CD4-positive, alpha-beta T cell treated with Interleukin-1 beta for 1 hour (primary cell): ENCODE measurements around the gene HGFAC.
A peak's percentile ranks its signal among the peaks of the same experiment; 100 is the strongest.
"Not testable (repeated sequence)": the region's sequence is repeated elsewhere in the genome, so short reads cannot be mapped to it uniquely, and the experiment has no call there.

Experiments used
- DNase-seq, 2 donors: peaks; one replicate each; pipeline ENCODE4 v3.0.0-alpha.2; 2020 to 2022

Gene HGFAC

GRCh38 chr4:3441501-3442459 lies at the start of gene HGFAC:
Gene HGFAC, plus strand, starts transcription at chr4:3441968. Its CDS starts 34 bp downstream, at chr4:3442002.
- DNase-seq, result no peak

- DNase-seq, result no peak
These were observed 49.4 kb upstream of the HGFAC start for GRCh38 chr4:3392321-3392720.

DNA sequence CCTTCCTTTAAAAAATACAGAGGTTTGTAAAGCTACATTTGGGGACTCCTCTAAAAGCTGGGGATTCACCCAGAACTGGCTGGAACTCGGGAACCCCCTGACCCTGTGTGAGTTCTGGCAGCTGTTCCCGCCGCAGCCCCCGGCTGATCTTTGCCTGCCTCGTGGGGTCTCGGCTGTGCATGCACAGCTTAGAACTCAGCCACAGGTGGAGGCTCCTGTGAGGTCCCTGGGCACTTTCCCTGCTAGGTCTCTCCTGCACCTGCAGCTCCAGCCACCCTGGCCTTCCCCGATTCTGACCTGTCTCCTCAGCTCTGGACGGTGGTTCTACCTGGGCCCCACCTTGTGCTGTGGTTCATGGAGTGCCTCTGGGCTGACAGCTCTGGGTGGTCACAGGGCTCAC lies 48.6 kb upstream of the HGFAC start:
- DNase-seq, result no peak

DNA sequence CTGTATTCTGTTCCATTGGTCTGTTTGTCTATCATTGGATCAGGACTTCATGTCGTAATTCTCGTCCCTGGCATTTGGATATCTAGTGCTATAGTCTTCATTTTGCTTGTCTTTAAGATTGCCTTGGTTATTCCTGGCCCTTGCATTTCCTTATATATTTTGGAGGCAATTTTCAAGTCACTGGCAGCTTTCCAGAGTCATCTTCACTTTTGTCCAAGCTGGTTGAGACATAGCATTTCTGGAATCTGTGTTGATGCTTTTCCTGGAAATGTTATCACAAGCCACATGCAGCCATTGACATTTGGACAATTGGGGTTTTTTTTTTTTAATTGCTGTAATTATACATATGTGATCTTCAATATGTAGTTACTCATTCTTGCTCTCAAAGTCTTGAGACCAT lies 45.2 kb upstream of the HGFAC start:
- no peak for DNase-seq

DNA sequence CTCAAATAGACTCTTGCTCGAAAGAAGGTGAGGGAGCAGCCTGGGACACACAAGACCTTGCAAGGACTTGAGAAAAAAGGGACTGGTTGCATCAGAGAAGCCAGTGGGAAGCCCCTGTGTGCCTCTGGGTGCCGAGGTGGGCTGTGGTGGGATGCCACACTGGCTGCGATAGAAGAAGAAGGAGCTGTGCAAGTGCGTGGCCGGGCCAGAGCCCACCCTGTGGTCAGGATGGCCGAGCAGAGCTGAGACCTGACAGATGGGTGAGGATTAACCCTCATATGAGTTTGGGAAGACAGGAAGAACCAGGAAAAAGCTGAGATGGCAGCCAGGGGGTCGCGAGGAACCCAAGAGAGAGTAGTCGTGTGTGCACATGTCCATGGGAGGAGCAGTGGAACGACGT lies 44.6 kb upstream of the HGFAC start:
- no peak for DNase-seq

DNA sequence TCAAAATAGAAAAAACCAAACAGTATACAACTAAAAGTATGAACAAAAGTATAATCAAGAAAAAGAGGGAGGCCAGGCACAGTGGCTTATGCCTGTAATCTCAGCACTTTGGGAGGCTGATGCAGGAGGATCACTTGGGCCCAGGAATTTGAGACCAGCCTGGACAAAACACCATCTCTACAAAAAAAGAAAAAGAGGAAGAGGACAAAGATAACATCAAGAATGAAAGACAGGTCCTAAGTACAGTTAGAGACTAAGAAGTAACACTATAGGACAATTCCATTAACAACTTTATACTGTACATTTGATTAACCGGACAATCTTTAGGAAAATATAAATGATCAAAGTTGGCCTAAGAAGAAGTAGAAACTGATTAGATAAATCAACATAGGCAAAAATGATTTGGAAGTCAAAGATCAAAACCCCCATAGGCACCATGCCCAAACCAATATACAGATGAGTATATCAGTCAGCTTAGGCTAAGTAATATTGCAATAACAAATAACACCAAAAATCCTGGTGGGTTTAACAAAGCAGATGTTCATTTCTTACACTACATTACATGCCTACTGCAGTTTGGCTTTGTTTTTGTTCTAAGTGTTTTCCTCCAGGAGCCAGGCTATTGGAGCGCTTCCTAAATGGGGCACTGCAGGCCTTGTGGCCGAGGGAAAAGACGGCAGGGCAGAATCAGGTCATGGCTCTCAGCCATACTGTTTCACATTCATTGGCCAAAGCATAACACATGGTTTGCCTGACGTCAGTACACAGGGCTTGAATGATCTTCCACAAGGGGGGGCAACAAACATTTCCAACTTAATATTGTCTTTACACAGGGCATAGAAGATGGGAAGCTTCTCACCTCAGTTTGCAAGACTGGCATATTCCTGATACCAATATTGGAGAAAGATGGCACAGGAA lies 42.2 kb upstream of the HGFAC start:
- no peak for DNase-seq

GRCh38 chr4:3401436-3402171 lies 40.2 kb upstream of the HGFAC start:
- no peak for DNase-seq

DNA sequence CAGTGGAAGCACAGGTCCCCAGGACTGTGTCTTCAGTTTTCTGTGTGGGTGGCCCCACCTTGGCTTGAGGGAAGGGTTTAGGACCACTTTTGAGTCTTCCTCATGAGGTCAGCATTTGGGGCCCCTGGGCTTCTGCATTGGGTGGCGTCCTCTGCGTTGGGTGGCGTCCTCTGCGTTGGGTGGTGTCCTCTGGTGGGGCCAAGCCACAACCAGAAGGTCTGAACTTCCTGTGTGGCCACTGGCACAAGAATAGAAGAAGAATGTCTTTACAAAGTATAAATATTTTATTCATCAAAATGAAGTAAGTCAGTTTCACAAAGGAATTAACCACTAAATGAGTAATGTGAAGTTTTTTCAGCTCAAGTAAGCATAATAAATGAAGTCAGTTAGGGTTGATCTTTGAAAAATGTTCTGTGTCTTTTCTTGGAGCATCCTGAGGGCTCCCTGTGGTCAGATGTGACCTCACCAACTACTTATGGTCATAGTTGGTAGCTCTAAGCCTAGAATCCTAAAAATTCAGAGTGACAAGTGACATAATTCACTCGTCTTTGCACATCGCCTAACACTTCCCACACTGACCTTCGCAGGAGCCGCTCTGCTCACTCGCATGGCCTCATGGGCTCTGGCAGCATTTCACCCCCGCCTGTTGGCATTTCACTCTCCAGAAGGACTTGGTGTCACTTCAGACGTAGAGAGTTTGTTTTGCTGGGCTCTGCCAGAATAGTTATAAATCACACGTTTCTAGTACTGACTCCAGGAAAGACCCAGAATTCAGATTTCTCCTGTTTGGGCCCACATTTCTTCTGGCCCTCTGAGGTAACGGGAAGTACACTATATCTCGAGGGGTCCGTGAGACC lies 39.0 kb upstream of the HGFAC start:
- peak in 1 of 2 donors; percentile 28 for DNase-seq

- DNase-seq, result no peak
These were observed 38.3 kb upstream of the HGFAC start for GRCh38 chr4:3403348-3403906.

GRCh38 chr4:3404546-3404945 lies 37.2 kb upstream of the HGFAC start:
- no peak for DNase-seq

- no peak for DNase-seq
These were observed 36.6 kb upstream of the HGFAC start for GRCh38 chr4:3405176-3405575.

DNA sequence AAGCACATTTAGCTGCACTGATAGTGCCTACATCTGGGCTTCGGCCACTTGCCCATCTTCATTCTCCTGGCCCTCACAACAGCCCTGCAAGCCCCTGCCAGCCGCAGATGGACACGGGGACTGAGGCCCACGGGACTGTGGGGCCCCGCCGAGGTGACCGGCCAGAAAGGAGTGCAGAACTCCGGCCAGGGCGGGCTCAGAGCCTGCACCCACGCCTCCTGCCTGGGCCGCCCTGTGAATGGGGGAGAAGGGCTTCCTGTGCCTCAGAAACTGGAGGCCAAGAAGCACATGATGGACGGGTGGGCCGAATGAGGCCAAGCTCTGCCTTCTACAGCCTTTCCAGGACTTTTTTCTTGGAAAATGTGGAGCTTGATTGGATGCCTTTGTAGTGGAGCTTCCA lies 35.7 kb upstream of the HGFAC start:
- no peak for DNase-seq

- no peak for DNase-seq
These were observed 35.3 kb upstream of the HGFAC start for GRCh38 chr4:3406431-3406830.

GRCh38 chr4:3407171-3407771 lies 34.5 kb upstream of the HGFAC start:
- no peak for DNase-seq

- no peak for DNase-seq
These were observed 33.6 kb upstream of the HGFAC start for GRCh38 chr4:3407930-3408792.

DNA sequence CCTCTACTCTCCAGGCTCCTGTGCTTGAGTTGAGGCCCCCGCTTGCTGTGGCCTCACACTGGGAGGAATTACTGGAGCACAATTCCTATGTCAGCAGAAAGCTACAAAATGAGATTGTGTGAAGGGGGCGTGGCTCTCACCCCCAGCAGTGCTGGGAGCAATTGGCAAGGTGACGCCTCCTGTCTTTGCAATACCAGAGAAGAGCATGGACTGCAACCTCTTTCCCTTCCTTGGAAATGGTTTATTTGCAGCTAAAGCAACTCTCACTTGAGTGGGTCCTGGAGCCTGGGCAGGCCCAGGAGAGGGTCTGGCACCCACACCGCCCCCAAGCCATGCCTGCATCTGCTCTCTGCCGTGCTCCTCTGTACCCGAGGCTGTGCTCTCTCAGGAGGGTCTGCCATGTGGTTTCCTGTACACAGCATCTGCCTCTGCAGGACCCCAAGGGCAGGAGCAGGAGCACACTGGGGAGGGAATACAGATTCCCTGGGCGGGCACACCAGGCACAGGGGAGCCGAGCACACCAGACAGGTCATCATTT lies 32.9 kb upstream of the HGFAC start:
- no peak for DNase-seq

DNA sequence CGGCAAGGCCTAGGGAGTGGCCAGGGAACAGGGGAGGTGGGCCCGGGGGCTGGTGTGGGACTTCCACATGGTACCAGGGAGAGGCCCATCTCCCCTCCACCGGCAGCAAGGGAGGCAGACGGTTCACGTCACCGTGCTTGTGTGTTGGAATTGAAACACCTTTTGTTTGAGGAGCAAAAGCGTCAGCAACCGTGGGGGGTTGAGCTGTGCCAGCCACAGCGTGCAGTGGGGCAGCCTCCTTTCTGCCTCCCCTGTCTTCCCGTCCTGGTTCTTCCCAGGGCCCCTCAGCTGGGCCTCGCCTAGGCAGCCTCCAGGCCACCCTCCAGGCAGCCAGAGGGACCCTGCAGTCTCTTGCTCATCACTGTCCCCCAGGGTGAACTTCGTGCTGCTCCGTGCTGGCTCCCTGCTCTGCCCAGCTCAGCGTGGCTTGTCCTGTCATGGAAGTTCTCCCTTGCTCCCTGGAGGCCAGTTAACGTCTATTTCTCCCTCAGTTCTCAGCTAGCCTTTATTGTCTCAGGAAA lies 32.1 kb upstream of the HGFAC start:
- no peak for DNase-seq

DNA sequence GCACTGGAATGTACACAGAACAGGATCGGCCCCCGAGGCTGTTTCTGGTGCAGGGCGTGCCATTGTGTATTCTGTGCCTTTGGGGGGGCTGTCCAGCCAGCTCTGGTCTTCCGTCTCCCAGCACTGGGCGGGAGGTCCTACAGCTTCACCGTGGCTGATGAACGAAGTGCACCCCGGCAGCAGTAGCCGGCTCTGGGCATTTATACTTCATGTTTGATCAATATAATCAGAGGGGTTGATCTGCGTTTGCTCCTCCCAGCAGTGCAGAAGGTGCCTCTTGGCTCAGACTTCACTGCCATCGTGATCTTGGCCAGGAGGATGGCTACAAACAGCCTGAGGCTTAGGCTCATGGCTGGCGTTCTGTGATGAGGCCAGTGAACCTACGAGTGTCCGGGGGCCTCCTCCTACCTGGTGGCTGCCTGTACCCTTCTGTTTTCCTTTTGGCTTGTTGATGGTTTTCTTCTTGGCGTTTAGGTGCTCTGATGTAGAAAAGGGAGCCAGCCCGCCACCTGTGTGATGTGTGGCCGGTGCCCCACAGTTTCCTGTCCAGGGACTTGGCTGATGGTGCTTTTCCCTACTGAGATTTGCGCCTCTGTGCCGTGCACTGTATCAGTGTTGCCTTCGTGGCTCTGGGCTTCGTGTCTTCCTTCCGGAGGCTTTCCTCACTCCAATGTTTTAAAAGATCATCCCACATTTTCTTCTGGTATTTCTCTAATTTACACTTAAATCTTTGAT lies 31.2 kb upstream of the HGFAC start:
- DNase-seq, result no peak

- DNase-seq, result not testable (repeated sequence)
These were observed 30.6 kb upstream of the HGFAC start for GRCh38 chr4:3411190-3411589.
